GM18517 (cell line): ENCODE results near the gene PDCL3.

ENCODE experiments used
- ATAC-seq: cut with Tn5 transposase; IDR thresholded peaks from one replicate; pipeline ENCODE4 v1.9.1; 2021; ENCODE audit warnings: mild to moderate bottlenecking, moderate library complexity; ENCODE audit not compliant: unreplicated experiment

Gene PDCL3

GRCh38 chr2:100611079-100612029, 48.6 kb downstream of the PDCL3 start:
- ATAC-seq = no peak

GRCh38 chr2:100612388-100613000, 49.7 kb downstream of the PDCL3 start:
- no peak for ATAC-seq

- no peak for ATAC-seq
These were observed 50.9 kb downstream of the PDCL3 start for GRCh38 chr2:100613719-100614118.

GRCh38 chr2:100614455-100615000, 51.7 kb downstream of the PDCL3 start:
- no peak for ATAC-seq

GRCh38 chr2:100615471-100615870, 52.7 kb downstream of the PDCL3 start:
- no peak for ATAC-seq

- ATAC-seq = no peak
These were observed 53.1 kb downstream of the PDCL3 start for GRCh38 chr2:100615886-100616285.

GRCh38 chr2:100616841-100617390, 54.1 kb downstream of the PDCL3 start:
- no peak for ATAC-seq

GRCh38 chr2:100619951-100620350, 57.2 kb downstream of the PDCL3 start:
- ATAC-seq = no peak

GRCh38 chr2:100620481-100620880, 57.7 kb downstream of the PDCL3 start:
- ATAC-seq = no peak

- no peak for ATAC-seq
These were observed 58.7 kb downstream of the PDCL3 start for GRCh38 chr2:100621371-100621951.

- no peak for ATAC-seq
These were observed 60.4 kb downstream of the PDCL3 start for GRCh38 chr2:100623033-100623715.

GRCh38 chr2:100623930-100624329, 61.1 kb downstream of the PDCL3 start:
- no peak for ATAC-seq

GRCh38 chr2:100624536-100624935, 61.7 kb downstream of the PDCL3 start:
- ATAC-seq = no peak

- no peak for ATAC-seq
These were observed 62.9 kb downstream of the PDCL3 start for GRCh38 chr2:100625717-100626116.
